HCT116 (cell line): ENCODE measurements around the gene MOB3A.

ENCODE experiments used
- CBX3 ChIP-seq: IDR thresholded peaks from 2 replicates; pipeline ENCODE4 v1.6.1; 2012; ENCODE audit warnings: low read depth
- CEBPB ChIP-seq: IDR thresholded peaks from 2 replicates; pipeline ENCODE4 v1.6.1; 2012; ENCODE audit warnings: low read depth
- EZH2 ChIP-seq: fragments of 200-600 bp; sonication (generic); IDR thresholded peaks from 2 replicates; pipeline ENCODE4 v1.6.1; 2017; ENCODE audit warnings: antibody characterized with exemption, mixed run types
- JUND ChIP-seq: IDR thresholded peaks from 2 replicates; pipeline ENCODE4 v1.6.1; 2012
- POLR2A ChIP-seq: IDR thresholded peaks from 2 replicates; pipeline ENCODE4 v1.7.0; 2011; ENCODE audit warnings: borderline replicate concordance; ENCODE audit not compliant: insufficient read depth, insufficient read length; ENCODE audit errors: extremely low read depth
- POLR2AphosphoS5 ChIP-seq: IDR thresholded peaks from 2 replicates; pipeline ENCODE4 v1.6.1; 2011; ENCODE audit warnings: mild to moderate bottlenecking, low read depth, low read length, moderate library complexity
- RAD21 ChIP-seq: IDR thresholded peaks from 2 replicates; pipeline ENCODE4 v1.6.1; 2012; ENCODE audit warnings: low read depth, mild to moderate bottlenecking
- YY1 ChIP-seq: IDR thresholded peaks from 2 replicates; pipeline ENCODE4 v1.6.1; 2011; ENCODE audit warnings: low read length, low read depth, moderate library complexity, mild to moderate bottlenecking; ENCODE audit not compliant: insufficient replicate concordance; ENCODE audit errors: extremely low read depth
- ZFX ChIP-seq: fragments of 450-650 bp; IDR thresholded peaks from 2 replicates; pipeline ENCODE4 v1.6.1; 2017
- TF ChIP-seq, protein P1 (sequence below), 3 experiments: fragments of 200-600 bp in 1 of 3; sonication (generic) in 1 of 3; IDR thresholded peaks in 2 of 3; conservative IDR thresholded peaks in 1 of 3; 2 replicates each; pipeline ENCODE4 v1.5.1; 2012 to 2017; ENCODE audit warnings: low read depth in 2 of 3, low read length in 2 of 3, antibody characterized with exemption in 1 of 3, borderline replicate concordance in 1 of 3, control low read depth in 1 of 3, mild to moderate bottlenecking in 1 of 3, mixed read lengths in 1 of 3, mixed run types in 1 of 3, moderate library complexity in 1 of 3; ENCODE audit not compliant: insufficient read depth in 1 of 3
- TF ChIP-seq, protein P2 (sequence below): IDR thresholded peaks from 2 replicates; pipeline ENCODE4 v1.6.1; 2011; ENCODE audit warnings: mild to moderate bottlenecking, low read length, moderate library complexity; ENCODE audit not compliant: insufficient replicate concordance; ENCODE audit errors: extremely low read depth
- TF ChIP-seq, protein P3 (sequence below): IDR thresholded peaks from 2 replicates; pipeline ENCODE4 v1.6.1; 2012; ENCODE audit warnings: low read depth

DNA sequence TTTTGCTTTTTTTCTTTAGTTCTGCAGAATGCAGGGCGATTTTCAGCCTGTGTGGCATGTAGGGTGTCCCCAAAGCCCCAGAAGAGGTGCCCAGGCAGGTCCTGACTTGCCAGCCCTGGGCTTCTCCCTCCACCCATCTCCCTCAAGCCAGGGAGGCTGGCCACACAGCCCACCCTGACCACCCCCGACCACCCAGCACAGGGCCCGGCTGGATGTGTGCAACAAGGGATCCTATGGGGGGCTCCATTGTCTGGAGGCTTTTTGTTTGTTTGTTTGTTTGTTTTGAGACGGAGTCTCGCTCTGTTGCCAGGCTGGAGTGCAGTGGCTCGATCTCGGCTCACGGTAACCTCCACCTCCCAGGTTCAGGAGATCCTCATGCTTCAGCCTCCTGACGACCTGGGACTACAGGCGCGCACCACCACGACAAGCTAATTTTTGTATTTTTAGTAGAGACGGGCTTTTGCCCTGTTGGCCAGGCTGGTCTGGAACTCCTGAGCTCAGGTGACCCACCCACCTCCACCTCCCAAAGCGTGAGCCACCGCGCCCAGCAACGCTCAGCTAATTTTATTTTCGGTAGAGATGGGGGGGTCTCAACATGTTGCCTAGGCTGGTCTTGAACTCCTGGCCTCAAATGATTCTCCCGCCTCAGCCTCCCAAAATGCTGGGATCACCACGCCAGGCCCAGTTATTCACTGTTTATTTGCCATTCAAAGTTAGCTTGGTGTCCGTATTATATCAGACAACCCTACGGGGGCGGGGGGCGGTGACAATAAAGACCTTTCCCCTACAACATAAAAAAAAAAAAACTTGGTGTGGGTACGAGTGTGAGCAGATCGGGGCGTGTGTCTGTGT, 37.3 kb downstream of the MOB3A start:
- TF ChIP-seq, protein P1, sequence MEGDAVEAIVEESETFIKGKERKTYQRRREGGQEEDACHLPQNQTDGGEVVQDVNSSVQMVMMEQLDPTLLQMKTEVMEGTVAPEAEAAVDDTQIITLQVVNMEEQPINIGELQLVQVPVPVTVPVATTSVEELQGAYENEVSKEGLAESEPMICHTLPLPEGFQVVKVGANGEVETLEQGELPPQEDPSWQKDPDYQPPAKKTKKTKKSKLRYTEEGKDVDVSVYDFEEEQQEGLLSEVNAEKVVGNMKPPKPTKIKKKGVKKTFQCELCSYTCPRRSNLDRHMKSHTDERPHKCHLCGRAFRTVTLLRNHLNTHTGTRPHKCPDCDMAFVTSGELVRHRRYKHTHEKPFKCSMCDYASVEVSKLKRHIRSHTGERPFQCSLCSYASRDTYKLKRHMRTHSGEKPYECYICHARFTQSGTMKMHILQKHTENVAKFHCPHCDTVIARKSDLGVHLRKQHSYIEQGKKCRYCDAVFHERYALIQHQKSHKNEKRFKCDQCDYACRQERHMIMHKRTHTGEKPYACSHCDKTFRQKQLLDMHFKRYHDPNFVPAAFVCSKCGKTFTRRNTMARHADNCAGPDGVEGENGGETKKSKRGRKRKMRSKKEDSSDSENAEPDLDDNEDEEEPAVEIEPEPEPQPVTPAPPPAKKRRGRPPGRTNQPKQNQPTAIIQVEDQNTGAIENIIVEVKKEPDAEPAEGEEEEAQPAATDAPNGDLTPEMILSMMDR (IDR thresholded peaks at IDR 0.05 in 2 of 3, conservative IDR thresholded peaks at IDR 0.05 in 1 of 3; ENCODE audit: borderline replicate concordance in 1 of 3, insufficient read depth in 1 of 3, low read depth in 2 of 3, low read length in 2 of 3): no peak
- TF ChIP-seq RAD21 (no peak), CBX3 (no peak), POLR2AphosphoS5 (no peak), JUND (no peak), CEBPB (no peak), POLR2A (no peak), EZH2 (no peak), YY1 (no peak), ZFX (no peak)
- TF ChIP-seq, protein P2, sequence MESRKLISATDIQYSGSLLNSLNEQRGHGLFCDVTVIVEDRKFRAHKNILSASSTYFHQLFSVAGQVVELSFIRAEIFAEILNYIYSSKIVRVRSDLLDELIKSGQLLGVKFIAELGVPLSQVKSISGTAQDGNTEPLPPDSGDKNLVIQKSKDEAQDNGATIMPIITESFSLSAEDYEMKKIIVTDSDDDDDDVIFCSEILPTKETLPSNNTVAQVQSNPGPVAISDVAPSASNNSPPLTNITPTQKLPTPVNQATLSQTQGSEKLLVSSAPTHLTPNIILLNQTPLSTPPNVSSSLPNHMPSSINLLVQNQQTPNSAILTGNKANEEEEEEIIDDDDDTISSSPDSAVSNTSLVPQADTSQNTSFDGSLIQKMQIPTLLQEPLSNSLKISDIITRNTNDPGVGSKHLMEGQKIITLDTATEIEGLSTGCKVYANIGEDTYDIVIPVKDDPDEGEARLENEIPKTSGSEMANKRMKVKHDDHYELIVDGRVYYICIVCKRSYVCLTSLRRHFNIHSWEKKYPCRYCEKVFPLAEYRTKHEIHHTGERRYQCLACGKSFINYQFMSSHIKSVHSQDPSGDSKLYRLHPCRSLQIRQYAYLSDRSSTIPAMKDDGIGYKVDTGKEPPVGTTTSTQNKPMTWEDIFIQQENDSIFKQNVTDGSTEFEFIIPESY: no peak
- TF ChIP-seq, protein P3, sequence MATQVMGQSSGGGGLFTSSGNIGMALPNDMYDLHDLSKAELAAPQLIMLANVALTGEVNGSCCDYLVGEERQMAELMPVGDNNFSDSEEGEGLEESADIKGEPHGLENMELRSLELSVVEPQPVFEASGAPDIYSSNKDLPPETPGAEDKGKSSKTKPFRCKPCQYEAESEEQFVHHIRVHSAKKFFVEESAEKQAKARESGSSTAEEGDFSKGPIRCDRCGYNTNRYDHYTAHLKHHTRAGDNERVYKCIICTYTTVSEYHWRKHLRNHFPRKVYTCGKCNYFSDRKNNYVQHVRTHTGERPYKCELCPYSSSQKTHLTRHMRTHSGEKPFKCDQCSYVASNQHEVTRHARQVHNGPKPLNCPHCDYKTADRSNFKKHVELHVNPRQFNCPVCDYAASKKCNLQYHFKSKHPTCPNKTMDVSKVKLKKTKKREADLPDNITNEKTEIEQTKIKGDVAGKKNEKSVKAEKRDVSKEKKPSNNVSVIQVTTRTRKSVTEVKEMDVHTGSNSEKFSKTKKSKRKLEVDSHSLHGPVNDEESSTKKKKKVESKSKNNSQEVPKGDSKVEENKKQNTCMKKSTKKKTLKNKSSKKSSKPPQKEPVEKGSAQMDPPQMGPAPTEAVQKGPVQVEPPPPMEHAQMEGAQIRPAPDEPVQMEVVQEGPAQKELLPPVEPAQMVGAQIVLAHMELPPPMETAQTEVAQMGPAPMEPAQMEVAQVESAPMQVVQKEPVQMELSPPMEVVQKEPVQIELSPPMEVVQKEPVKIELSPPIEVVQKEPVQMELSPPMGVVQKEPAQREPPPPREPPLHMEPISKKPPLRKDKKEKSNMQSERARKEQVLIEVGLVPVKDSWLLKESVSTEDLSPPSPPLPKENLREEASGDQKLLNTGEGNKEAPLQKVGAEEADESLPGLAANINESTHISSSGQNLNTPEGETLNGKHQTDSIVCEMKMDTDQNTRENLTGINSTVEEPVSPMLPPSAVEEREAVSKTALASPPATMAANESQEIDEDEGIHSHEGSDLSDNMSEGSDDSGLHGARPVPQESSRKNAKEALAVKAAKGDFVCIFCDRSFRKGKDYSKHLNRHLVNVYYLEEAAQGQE: no peak
